NOMO-1 treated with dmso at 0.1 percent for 144 hours (cell line): Measurements from ENCODE around the gene SYT11.

Source experiments
- DNase-seq: peaks from one replicate; lab custom pipeline; 2025; ENCODE audit not compliant: unreplicated experiment; lab: John Stamatoyannopoulos, UW

The SYT11 gene

GRCh38 chr1:155934097-155934935 lies 74.9 kb downstream of the SYT11 start, which contains the start of gene KHDC4:
Gene KHDC4, minus strand, starts transcription at chr1:155934413. Its CDS starts 40 bp downstream, at chr1:155934373.
- peak; percentile 99 for DNase-seq
